DND-41 (cell line): Measurements from ENCODE around the gene VEGFA.

ENCODE experiments used
- ATAC-seq: fragments of 200-7000 bp; cut with Tn5 transposase; 3 replicates; pipeline ENCODE4 v1.9.1; 2021; ENCODE audit warnings: low read depth; ENCODE audit not compliant: insufficient read depth
- DNase-seq: peaks from one replicate; pipeline ENCODE4 v3.0.0-alpha.2; 2020
- H2AFZ ChIP-seq: 2 replicates; pipeline ENCODE4 v1.6.0; 2012; ENCODE audit warnings: low read depth, low read length
- H3K27ac ChIP-seq: 2 replicates; pipeline ENCODE4 v1.5.1; 2012; ENCODE audit warnings: low read length, inconsistent platforms
- H3K27me3 ChIP-seq: fragments of 200-600 bp; sonication (generic); 2 replicates; pipeline ENCODE4 v1.6.0; 2012; ENCODE audit warnings: low read length, mild to moderate bottlenecking, inconsistent platforms; ENCODE audit not compliant: insufficient read depth, poor library complexity
- H3K36me3 ChIP-seq: 2 replicates; pipeline ENCODE4 v1.5.1; 2012; ENCODE audit warnings: low read length, inconsistent platforms; ENCODE audit not compliant: insufficient read depth
- H3K4me1 ChIP-seq: 2 replicates; pipeline ENCODE4 v1.5.1; 2012; ENCODE audit warnings: mild to moderate bottlenecking, low read length; ENCODE audit not compliant: insufficient read depth
- H3K4me2 ChIP-seq: 2 replicates; pipeline ENCODE4 v1.6.0; 2012; ENCODE audit warnings: mild to moderate bottlenecking, moderate library complexity, low read length, inconsistent platforms; ENCODE audit not compliant: insufficient read depth
- H3K4me3 ChIP-seq, 2 experiments: fragments of 200-600 bp in 1 of 2; shearing (Covaris generic) in 1 of 2; 2 replicates each; pipeline ENCODE4 v1.5.1; 2012 to 2016; ENCODE audit warnings: inconsistent platforms in 2 of 2, low read length in 2 of 2, mild to moderate bottlenecking in 2 of 2, low read depth in 1 of 2, moderate library complexity in 1 of 2
- H3K79me2 ChIP-seq: 2 replicates; pipeline ENCODE4 v1.6.0; 2012; ENCODE audit warnings: low read length, inconsistent platforms; ENCODE audit not compliant: insufficient read depth
- H3K9ac ChIP-seq: 2 replicates; pipeline ENCODE4 v1.6.0; 2012; ENCODE audit warnings: low read depth, mild to moderate bottlenecking, inconsistent platforms, low read length, moderate library complexity
- H3K9me3 ChIP-seq: 2 replicates; pipeline ENCODE4 v1.5.1; 2012; ENCODE audit warnings: low read length, moderate library complexity, mild to moderate bottlenecking, inconsistent platforms; ENCODE audit not compliant: insufficient read depth, severe bottlenecking
- H4K20me1 ChIP-seq: 2 replicates; pipeline ENCODE4 v1.6.0; 2012; ENCODE audit warnings: low read length; ENCODE audit not compliant: insufficient read depth
- CTCF ChIP-seq: IDR thresholded peaks from 2 replicates; pipeline ENCODE4 v1.5.1; 2012; ENCODE audit warnings: borderline replicate concordance, low read length, moderate library complexity, mild to moderate bottlenecking; ENCODE audit not compliant: poor library complexity, severe bottlenecking; ENCODE audit errors: extremely low read depth
- EZH2 ChIP-seq: IDR thresholded peaks from 3 replicates; pipeline ENCODE4 v1.6.1; 2012; ENCODE audit warnings: borderline replicate concordance, low read depth, mild to moderate bottlenecking, moderate library complexity, low read length, inconsistent platforms; ENCODE audit not compliant: severe bottlenecking

The VEGFA gene

DNA sequence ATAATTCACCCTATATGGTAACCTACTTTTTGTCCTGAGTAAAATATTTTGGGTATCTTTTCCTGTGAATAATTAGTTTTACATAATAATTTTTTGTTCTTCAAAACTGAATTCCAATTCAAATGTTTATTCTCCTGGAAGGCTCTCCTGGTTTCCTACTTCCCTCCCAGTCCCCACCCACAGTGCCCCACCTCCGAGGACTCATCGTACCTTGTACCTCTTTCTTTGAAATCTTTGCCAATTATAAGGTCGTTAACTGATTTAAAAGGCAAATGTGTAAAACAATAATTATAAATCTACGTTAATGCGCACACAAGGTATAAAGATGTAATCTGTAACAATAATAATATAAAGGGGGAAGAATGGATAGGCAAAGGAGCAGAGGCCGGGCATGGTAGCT is 40.5 kb upstream of the VEGFA start:
- H3K9ac ChIP-seq, result no peak overlapping the region
- H2AFZ ChIP-seq, result no peak overlapping the region
- peaks cover 16% of the 10 kb centered on the region for H3K4me1 ChIP-seq
- peaks cover 15% of the 10 kb centered on the region for H3K9me3 ChIP-seq
- DNase-seq (no peak), ATAC-seq (no peak)
- peaks cover 16% of the 10 kb centered on the region; the same call in 1 of the 2 replicates for H4K20me1 ChIP-seq
- no peaks in the 10 kb centered on the region for H3K27me3 ChIP-seq
- H3K27ac ChIP-seq, result no peak overlapping the region
- no peak overlapping the region for H3K4me3 ChIP-seq
- no peak for TF ChIP-seq EZH2
- no peak for TF ChIP-seq CTCF
- no peak overlapping the region for H3K4me2 ChIP-seq
- no peaks in the 10 kb centered on the region for H3K79me2 ChIP-seq
- H3K36me3 ChIP-seq, result no peaks in the 10 kb centered on the region

DNA sequence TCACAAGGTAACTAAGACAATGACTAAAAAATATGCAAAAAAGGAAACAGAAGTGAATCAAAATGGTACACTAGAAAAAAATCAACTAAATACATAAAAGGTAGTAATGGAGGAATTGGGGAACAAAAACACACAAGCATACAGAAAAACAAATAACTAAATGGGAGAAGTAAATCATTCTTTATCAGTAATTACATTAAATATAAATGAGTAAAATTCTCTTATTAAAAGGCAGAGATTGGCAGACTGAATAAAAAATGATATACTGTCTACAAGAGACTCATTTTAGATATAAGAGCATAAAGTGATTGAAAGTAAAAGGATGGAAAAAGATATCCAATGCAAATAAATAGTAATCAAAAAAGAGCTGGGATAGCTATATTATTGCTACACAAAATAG is 39.4 kb upstream of the VEGFA start:
- Histone ChIP-seq H3K36me3 (no peaks in the 10 kb centered on the region), H3K9me3 (peaks cover 15% of the 10 kb centered on the region), H3K4me2 (no peak overlapping the region), H3K27me3 (no peaks in the 10 kb centered on the region), H3K27ac (no peak overlapping the region), H2AFZ (no peak overlapping the region), H4K20me1 (peaks cover 9% of the 10 kb centered on the region; the same call in 1 of the 2 replicates), H3K79me2 (no peaks in the 10 kb centered on the region), H3K4me1 (peaks cover 5% of the 10 kb centered on the region), H3K9ac (no peak overlapping the region), H3K4me3 (no peak overlapping the region)
- no peak for DNase-seq
- no peak for TF ChIP-seq EZH2
- TF ChIP-seq CTCF, result no peak
- ATAC-seq, result no peak

GRCh38 chr6:43733471-43734293 is 36.3 kb upstream of the VEGFA start:
- Histone ChIP-seq H2AFZ (no peak overlapping the region), H3K27me3 (no peaks in the 10 kb centered on the region), H4K20me1 (no peaks in the 10 kb centered on the region), H3K4me2 (no peak overlapping the region), H3K4me3 (no peak overlapping the region), H3K27ac (no peak overlapping the region), H3K9ac (no peak overlapping the region), H3K36me3 (no peaks in the 10 kb centered on the region), H3K4me1 (no peaks in the 10 kb centered on the region), H3K79me2 (no peaks in the 10 kb centered on the region), H3K9me3 (peaks cover 15% of the 10 kb centered on the region)
- TF ChIP-seq EZH2, result no peak
- no peak for TF ChIP-seq CTCF
- ATAC-seq (no peak), DNase-seq (no peak)

DNA sequence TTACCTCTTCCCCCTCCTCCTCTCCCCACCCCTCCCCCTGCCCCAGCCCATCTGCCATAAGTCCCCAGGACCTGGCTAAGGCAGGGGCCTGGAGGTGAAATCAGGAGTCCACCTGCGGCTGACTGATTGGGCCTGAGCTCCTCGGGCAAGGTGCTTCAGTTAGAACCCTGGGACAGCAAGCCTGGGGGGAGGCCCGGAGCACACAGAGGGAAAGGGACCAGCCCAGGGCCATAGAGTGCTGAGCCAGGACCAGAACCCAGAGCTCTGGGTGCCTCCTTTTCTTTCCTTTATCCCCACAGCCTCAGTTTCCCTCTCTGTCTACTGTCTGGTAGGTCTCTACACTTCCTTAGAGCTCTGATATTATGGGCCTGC is 35.7 kb upstream of the VEGFA start:
- no peaks in the 10 kb centered on the region for H3K4me1 ChIP-seq
- H3K27me3 ChIP-seq, result no peaks in the 10 kb centered on the region
- no peak for DNase-seq
- H3K9ac ChIP-seq, result no peak overlapping the region
- no peak for ATAC-seq
- H3K79me2 ChIP-seq, result no peaks in the 10 kb centered on the region
- no peak overlapping the region for H3K4me2 ChIP-seq
- no peaks in the 10 kb centered on the region for H3K36me3 ChIP-seq
- no peaks in the 10 kb centered on the region for H4K20me1 ChIP-seq
- no peak overlapping the region for H3K4me3 ChIP-seq
- no peak overlapping the region for H2AFZ ChIP-seq
- peaks cover 15% of the 10 kb centered on the region for H3K9me3 ChIP-seq
- no peak overlapping the region for H3K27ac ChIP-seq
- TF ChIP-seq EZH2 (no peak), CTCF (no peak)
